ENCODE measurements around the gene CACNA1C. TPM values are rescaled to one million over a fixed set of nuclear protein-coding genes. Genes with fewer than 3 reads are reported as not detected.

Gene CACNA1C
- total and polyA plus RNA-seq, 2 of the 4 experiments (the other 2 are of a cell fraction) = 1.6 to 2.6 TPM

- Histone ChIP-seq H3K27me3 (ENCODE audit: control insufficient read depth, insufficient read depth, low read length) (no peaks in the 10 kb centered on the region), H3K27ac (ENCODE audit: insufficient read depth, low read length) (no peak overlapping the region), H3K9ac (ENCODE audit: low read depth, low read length) (no peak overlapping the region), H2BK5ac (ENCODE audit: low read depth, low read length, poor library complexity, severe bottlenecking) (no peak overlapping the region), H4K8ac (ENCODE audit: low read depth in 2 of 2, low read length in 2 of 2) (no peak overlapping the region), H3K18ac (ENCODE audit: low read depth, low read length) (no peak overlapping the region), H3K14ac (replicated peaks; ENCODE audit: low read depth, low read length) (no peak overlapping the region), H2AFZ (replicated peaks; ENCODE audit: low read length, poor library complexity) (no peak overlapping the region), H4K91ac (ENCODE audit: insufficient read depth, low read depth, low read length) (no peak overlapping the region), H3K9me1 (ENCODE audit: insufficient read depth, low read length) (no peaks in the 10 kb centered on the region), H3K36me3 (ENCODE audit: control insufficient read depth, insufficient read depth, low read length) (peaks cover 8% of the 10 kb centered on the region; the same call in 1 of the 2 replicates), H2AK9ac (replicated peaks; ENCODE audit: low read depth, low read length, poor library complexity) (no peak overlapping the region), H3K23ac (ENCODE audit: low read depth, low read length) (no peak overlapping the region), H3K4me1 (ENCODE audit: control insufficient read depth, insufficient read depth, low read length) (no peaks in the 10 kb centered on the region), H3K4me3 (ENCODE audit: insufficient read depth, low read depth, low read length) (no peak overlapping the region), H2BK20ac (ENCODE audit: low read depth, low read length) (no peak overlapping the region), H3K56ac (ENCODE audit: extremely low read depth, insufficient read depth, low read length) (no peak overlapping the region), H4K20me1 (ENCODE audit: insufficient read depth, low read length) (no peaks in the 10 kb centered on the region), H2BK120ac (ENCODE audit: low read depth, low read length) (no peak overlapping the region), H3K79me1 (ENCODE audit: low read depth in 1 of 2, low read length in 2 of 2) (no peaks in the 10 kb centered on the region), H4K5ac (ENCODE audit: low read depth, low read length) (no peak overlapping the region), H2AK5ac (ENCODE audit: low read depth, low read length) (no peak overlapping the region; the same call in 1 of the 2 replicates), H3K4ac (ENCODE audit: low read depth, low read length) (no peak overlapping the region), H2BK15ac (ENCODE audit: low read depth, low read length) (no peak overlapping the region), H3K9me3 (ENCODE audit: control insufficient read depth, insufficient read depth, low read length) (no peaks in the 10 kb centered on the region), H3K4me2 (ENCODE audit: low read depth, low read length) (no peak overlapping the region)
- TF ChIP-seq ELK1 (IDR thresholded peaks at IDR 0.05; ENCODE audit: borderline replicate concordance, low read depth, low read length) (no peak), MAZ (IDR thresholded peaks at IDR 0.05; ENCODE audit: borderline replicate concordance, low read depth, low read length) (no peak), MXI1 (IDR thresholded peaks at IDR 0.05; ENCODE audit: borderline replicate concordance, low read depth, low read length) (no peak), FOS (IDR thresholded peaks at IDR 0.05; ENCODE audit: low read depth, low read length) (no peak), RFX5 (IDR thresholded peaks at IDR 0.05; ENCODE audit: low read depth, low read length) (no peak), CTCF (conservative IDR thresholded peaks at IDR 0.05; ENCODE audit: low read depth, low read length) (no peak), POLR2A (IDR thresholded peaks at IDR 0.05; ENCODE audit: low read depth, low read length) (no peak), RCOR1 (IDR thresholded peaks at IDR 0.05; ENCODE audit: insufficient replicate concordance, low read length) (no peak), CHD1 (IDR thresholded peaks at IDR 0.05; ENCODE audit: low read depth, low read length) (no peak), CEBPB (IDR thresholded peaks at IDR 0.05; ENCODE audit: low read depth, low read length) (no peak), SMC3 (IDR thresholded peaks at IDR 0.05; ENCODE audit: low read depth, low read length) (no peak), NFE2L2 (IDR thresholded peaks at IDR 0.05; ENCODE audit: low read depth, low read length) (no peak), BHLHE40 (IDR thresholded peaks at IDR 0.05; ENCODE audit: low read depth, low read length) (no peak), RAD21 (IDR thresholded peaks at IDR 0.05; ENCODE audit: low read length) (no peak), MAFK (IDR thresholded peaks at IDR 0.05; ENCODE audit: low read depth, low read length) (no peak)
- TF ChIP-seq, protein P1, sequence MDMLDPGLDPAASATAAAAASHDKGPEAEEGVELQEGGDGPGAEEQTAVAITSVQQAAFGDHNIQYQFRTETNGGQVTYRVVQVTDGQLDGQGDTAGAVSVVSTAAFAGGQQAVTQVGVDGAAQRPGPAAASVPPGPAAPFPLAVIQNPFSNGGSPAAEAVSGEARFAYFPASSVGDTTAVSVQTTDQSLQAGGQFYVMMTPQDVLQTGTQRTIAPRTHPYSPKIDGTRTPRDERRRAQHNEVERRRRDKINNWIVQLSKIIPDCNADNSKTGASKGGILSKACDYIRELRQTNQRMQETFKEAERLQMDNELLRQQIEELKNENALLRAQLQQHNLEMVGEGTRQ (IDR thresholded peaks at IDR 0.05; ENCODE audit: low read depth, low read length) = no peak
- in situ Hi-C loops (cut with MboI; ENCODE audit: low sequenced_read_pairs) = no loop called here
- CTCF ChIA-PET = no interaction called here
- WGBS, 2 experiments (ENCODE audit: extremely low coverage in 2 of 2, insufficient read length in 1 of 2) = 98% methylated on average over 8 of the region's 14 CpGs; no CpG with 5 or more reads in 1 of the 2 experiments
- POLR2A ChIA-PET (ENCODE audit: unreplicated experiment) = no interaction called here
- DNase-seq (no peak), ATAC-seq (ENCODE audit: low read depth) (no peak)
- dilution Hi-C loops (cut with HindIII; ENCODE audit: low sequenced_read_pairs, unreplicated experiment) = no loop called here
- no TSS peak for BruUV-seq (replicated peaks)
- intact Hi-C loops (cut with micrococcal nuclease) = no loop called here
Measured at GRCh38 chr12:2652011-2652400, 599.2 kb downstream of the CACNA1C start.

All from IMR-90 (cell line).